ENCODE data around the gene CLCA4. TPM values are rescaled to one million over a fixed set of nuclear protein-coding genes. Genes with fewer than 3 reads are reported as not detected.

Gene CLCA4
- total and polyA plus RNA-seq, 2 experiments from 2014 or later = not detected

GRCh38 chr1:86516335-86516734 is 30.5 kb upstream of the CLCA4 start (continued):
- no peak for TF ChIP-seq ZNF114 (CRISPR knock-in tag; IDR thresholded peaks at IDR 0.05)
- TF ChIP-seq POLR2AphosphoS5 (IDR thresholded peaks at IDR 0.05; ENCODE audit: low read depth) = no peak
- TF ChIP-seq, protein P1, sequence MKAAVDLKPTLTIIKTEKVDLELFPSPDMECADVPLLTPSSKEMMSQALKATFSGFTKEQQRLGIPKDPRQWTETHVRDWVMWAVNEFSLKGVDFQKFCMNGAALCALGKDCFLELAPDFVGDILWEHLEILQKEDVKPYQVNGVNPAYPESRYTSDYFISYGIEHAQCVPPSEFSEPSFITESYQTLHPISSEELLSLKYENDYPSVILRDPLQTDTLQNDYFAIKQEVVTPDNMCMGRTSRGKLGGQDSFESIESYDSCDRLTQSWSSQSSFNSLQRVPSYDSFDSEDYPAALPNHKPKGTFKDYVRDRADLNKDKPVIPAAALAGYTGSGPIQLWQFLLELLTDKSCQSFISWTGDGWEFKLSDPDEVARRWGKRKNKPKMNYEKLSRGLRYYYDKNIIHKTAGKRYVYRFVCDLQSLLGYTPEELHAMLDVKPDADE (IDR thresholded peaks at IDR 0.05) = no peak
- TF ChIP-seq EZH2phosphoT487 (IDR thresholded peaks at IDR 0.05; ENCODE audit: unreplicated experiment) = no peak
- no peak for TF ChIP-seq ZNF331 (CRISPR knock-in tag; IDR thresholded peaks at IDR 0.05; ENCODE audit: low read depth)
- TF ChIP-seq CREB1 (CRISPR knock-in tag; IDR thresholded peaks at IDR 0.05; ENCODE audit: low read depth) = no peak
- no peak for TF ChIP-seq NANOG (IDR thresholded peaks at IDR 0.05; ENCODE audit: borderline replicate concordance)
- TF ChIP-seq, protein P2, sequence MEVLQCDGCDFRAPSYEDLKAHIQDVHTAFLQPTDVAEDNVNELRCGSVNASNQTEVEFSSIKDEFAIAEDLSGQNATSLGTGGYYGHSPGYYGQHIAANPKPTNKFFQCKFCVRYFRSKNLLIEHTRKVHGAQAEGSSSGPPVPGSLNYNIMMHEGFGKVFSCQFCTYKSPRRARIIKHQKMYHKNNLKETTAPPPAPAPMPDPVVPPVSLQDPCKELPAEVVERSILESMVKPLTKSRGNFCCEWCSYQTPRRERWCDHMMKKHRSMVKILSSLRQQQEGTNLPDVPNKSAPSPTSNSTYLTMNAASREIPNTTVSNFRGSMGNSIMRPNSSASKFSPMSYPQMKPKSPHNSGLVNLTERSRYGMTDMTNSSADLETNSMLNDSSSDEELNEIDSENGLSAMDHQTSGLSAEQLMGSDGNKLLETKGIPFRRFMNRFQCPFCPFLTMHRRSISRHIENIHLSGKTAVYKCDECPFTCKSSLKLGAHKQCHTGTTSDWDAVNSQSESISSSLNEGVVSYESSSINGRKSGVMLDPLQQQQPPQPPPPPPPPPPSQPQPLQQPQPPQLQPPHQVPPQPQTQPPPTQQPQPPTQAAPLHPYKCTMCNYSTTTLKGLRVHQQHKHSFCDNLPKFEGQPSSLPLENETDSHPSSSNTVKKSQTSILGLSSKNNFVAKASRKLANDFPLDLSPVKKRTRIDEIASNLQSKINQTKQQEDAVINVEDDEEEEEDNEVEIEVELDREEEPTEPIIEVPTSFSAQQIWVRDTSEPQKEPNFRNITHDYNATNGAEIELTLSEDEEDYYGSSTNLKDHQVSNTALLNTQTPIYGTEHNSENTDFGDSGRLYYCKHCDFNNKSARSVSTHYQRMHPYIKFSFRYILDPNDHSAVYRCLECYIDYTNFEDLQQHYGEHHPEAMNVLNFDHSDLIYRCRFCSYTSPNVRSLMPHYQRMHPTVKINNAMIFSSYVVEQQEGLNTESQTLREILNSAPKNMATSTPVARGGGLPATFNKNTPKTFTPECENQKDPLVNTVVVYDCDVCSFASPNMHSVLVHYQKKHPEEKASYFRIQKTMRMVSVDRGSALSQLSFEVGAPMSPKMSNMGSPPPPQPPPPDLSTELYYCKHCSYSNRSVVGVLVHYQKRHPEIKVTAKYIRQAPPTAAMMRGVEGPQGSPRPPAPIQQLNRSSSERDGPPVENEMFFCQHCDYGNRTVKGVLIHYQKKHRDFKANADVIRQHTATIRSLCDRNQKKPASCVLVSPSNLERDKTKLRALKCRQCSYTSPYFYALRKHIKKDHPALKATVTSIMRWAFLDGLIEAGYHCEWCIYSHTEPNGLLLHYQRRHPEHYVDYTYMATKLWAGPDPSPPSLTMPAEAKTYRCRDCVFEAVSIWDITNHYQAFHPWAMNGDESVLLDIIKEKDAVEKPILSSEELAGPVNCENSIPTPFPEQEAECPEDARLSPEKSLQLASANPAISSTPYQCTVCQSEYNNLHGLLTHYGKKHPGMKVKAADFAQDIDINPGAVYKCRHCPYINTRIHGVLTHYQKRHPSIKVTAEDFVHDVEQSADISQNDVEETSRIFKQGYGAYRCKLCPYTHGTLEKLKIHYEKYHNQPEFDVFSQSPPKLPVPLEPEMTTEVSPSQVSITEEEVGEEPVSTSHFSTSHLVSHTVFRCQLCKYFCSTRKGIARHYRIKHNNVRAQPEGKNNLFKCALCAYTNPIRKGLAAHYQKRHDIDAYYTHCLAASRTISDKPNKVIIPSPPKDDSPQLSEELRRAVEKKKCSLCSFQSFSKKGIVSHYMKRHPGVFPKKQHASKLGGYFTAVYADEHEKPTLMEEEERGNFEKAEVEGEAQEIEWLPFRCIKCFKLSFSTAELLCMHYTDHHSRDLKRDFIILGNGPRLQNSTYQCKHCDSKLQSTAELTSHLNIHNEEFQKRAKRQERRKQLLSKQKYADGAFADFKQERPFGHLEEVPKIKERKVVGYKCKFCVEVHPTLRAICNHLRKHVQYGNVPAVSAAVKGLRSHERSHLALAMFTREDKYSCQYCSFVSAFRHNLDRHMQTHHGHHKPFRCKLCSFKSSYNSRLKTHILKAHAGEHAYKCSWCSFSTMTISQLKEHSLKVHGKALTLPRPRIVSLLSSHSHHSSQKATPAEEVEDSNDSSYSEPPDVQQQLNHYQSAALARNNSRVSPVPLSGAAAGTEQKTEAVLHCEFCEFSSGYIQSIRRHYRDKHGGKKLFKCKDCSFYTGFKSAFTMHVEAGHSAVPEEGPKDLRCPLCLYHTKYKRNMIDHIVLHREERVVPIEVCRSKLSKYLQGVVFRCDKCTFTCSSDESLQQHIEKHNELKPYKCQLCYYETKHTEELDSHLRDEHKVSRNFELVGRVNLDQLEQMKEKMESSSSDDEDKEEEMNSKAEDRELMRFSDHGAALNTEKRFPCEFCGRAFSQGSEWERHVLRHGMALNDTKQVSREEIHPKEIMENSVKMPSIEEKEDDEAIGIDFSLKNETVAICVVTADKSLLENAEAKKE (CRISPR knock-in tag; IDR thresholded peaks at IDR 0.05) = no peak

GRCh38 chr1:86517336-86517735 is 29.5 kb upstream of the CLCA4 start:
- no peaks in the 10 kb centered on the region for H3K79me2 ChIP-seq (replicated peaks; ENCODE audit: insufficient read depth)
- no peak overlapping the region for H3K27ac Mint-ChIP-seq
- H3K27me3 Mint-ChIP-seq (ENCODE audit: insufficient read depth, low read depth, poor library complexity) = no peaks in the 10 kb centered on the region
- H3K27me3 ChIP-seq (ENCODE audit: insufficient read depth) = no peaks in the 10 kb centered on the region
- no peaks in the 10 kb centered on the region for H3K36me3 ChIP-seq (ENCODE audit: insufficient read depth)
- H3K4me1 ChIP-seq (ENCODE audit: insufficient read depth) = no peaks in the 10 kb centered on the region
- no peak overlapping the region for H3K4me3 ChIP-seq
- H3K36me3 Mint-ChIP-seq (ENCODE audit: low read depth) = no peaks in the 10 kb centered on the region
- TF ChIP-seq JUNB (IDR thresholded peaks at IDR 0.05; ENCODE audit: unreplicated experiment) = no peak
- no peaks in the 10 kb centered on the region; the same call in 1 of the 2 replicates for H3K9me2 ChIP-seq (ENCODE audit: insufficient read depth)
- no peak overlapping the region for H3K27ac ChIP-seq (ENCODE audit: low read depth)
- no peak; the same call in 2 of the 3 replicates for ATAC-seq
- H3K4me1 Mint-ChIP-seq = peaks cover 10% of the 10 kb centered on the region; the same call in 2 of the 3 replicates
- no peaks in the 10 kb centered on the region for H3F3A ChIP-seq (replicated peaks; ENCODE audit: low read depth)
- H3K9me3 Mint-ChIP-seq = no peaks in the 10 kb centered on the region
- DNase-seq (ENCODE audit: low spot score) = peak; percentile 22
- H3K4me3 Mint-ChIP-seq = no peak overlapping the region
- H3K4me2 ChIP-seq = no peak overlapping the region
- peak overlapping the region; percentile 44; the same call in 1 of the 2 replicates for H2AFZ ChIP-seq
- no peaks in the 10 kb centered on the region for H4K20me1 ChIP-seq (replicated peaks; ENCODE audit: insufficient read depth)

Data from GM23338 (cell line).